ENCODE data around the gene TLR4. TPM values are rescaled to one million over a fixed set of nuclear protein-coding genes. Genes with fewer than 3 reads are reported as not detected.

Gene TLR4
- total RNA-seq, 6 experiments from 2014 or later, result 5.3 to 14.1 (median 10.6) TPM

DNA sequence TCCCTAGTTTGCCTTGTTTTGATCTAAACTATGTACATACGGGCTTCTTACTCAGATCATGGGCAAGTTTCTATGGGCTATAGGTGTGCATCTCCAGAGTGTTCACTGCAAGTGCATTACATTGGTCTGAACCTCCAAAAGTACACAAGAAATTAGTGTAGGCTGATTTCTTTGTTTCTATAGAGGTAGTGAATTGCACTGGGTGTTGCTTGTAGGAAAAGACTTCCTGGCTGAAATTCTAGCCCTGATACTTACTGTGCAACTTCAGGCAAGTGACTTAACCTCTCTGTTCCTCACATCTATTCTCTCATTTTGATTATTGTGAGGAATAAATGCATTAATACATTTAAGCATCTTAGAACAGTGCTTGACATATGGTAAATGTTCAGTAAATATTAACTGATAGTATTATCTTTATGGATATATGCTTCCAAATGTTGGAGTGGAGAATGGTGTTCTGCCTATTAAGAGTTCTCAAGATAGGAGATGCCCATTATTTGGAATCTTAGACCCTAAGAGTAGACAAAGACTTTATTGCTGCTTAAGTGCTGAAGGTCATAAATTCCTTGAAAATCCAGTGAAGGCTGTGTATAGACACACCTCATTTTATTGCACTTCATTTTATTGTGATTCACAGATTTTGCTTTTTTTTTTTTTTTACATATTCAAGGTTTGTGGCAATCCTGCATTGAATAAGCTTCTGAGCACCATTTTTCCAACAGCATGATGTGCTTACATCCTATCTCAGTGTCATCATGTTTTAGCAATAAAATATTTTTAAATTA lies 38.4 kb upstream of the TLR4 start:
- Histone ChIP-seq H3K27ac (no peak overlapping the region), H3K4me1 (peaks cover 0 to 12% (median 5%) of the 10 kb centered on the region in 4 donors), H3K36me3 (no peaks in the 10 kb centered on the region), H3K4me3 (no peak overlapping the region), H3K27me3 (no peaks in the 10 kb centered on the region), H3K9me3 (no peaks in the 10 kb centered on the region)
- intact Hi-C loops (cut with DNase I), result no loop called here
- ATAC-seq (no peak), DNase-seq (no peak)
- TF ChIP-seq POLR2A (IDR thresholded peaks at IDR 0.05), result no peak
- 100% methylated on average over 1 of the region's 1 CpG for WGBS (ENCODE audit: insufficient coverage, low coverage, low lambda C conversion rate, missing lambda C conversion rate)

- no peak overlapping the region for H3K27ac ChIP-seq
- intact Hi-C loops (cut with DNase I), result no loop called here
- 100% methylated on average over 1 of the region's 1 CpG for WGBS (ENCODE audit: insufficient coverage, low coverage, low lambda C conversion rate, missing lambda C conversion rate)
- no peak for TF ChIP-seq CTCF (IDR thresholded peaks at IDR 0.05)
- TF ChIP-seq POLR2A (IDR thresholded peaks at IDR 0.05), result no peak
- no peaks in the 10 kb centered on the region for H3K27me3 ChIP-seq
- ATAC-seq (no peak), DNase-seq (no peak)
- no peak overlapping the region for H3K4me3 ChIP-seq
- H3K9me3 ChIP-seq, result no peaks in the 10 kb centered on the region
- no peaks in the 10 kb centered on the region for H3K4me1 ChIP-seq
- no peaks in the 10 kb centered on the region for H3K36me3 ChIP-seq
Observed at GRCh38 chr9:117671468-117671867, 32.7 kb upstream of the TLR4 start.

- no peak overlapping the region for H3K27ac ChIP-seq
- H3K4me3 ChIP-seq, result no peak overlapping the region
- intact Hi-C loops (cut with DNase I), result no loop called here
- ATAC-seq (no peak), DNase-seq (no peak)
- H3K9me3 ChIP-seq, result no peaks in the 10 kb centered on the region
- WGBS (ENCODE audit: insufficient coverage, low coverage, low lambda C conversion rate, missing lambda C conversion rate), result 83% methylated on average over 1 of the region's 1 CpG
- H3K36me3 ChIP-seq, result no peaks in the 10 kb centered on the region
- H3K27me3 ChIP-seq, result no peaks in the 10 kb centered on the region
- no peaks in the 10 kb centered on the region for H3K4me1 ChIP-seq
- no peak for TF ChIP-seq POLR2A (IDR thresholded peaks at IDR 0.05)
- TF ChIP-seq CTCF (IDR thresholded peaks at IDR 0.05), result no peak
Observed at GRCh38 chr9:117672369-117672768, 31.8 kb upstream of the TLR4 start.

DNA sequence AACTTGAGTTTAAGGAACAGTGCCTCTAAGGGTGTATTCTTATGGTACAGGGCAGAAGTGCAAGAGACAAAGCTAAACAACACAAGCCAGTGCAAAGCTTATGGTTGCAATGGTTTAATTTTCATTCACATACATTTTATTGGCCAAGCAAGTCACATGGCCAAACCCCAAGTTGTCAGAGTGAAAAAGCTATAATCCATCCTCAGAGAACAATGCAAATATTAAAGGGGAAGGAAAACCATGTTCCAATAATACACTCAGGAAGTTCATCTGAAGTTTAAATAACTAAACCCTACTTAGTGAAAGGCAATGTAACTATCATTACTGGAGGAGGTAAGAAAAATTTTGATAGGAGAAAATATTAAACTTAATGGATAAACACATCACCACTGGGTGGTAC lies 26.6 kb upstream of the TLR4 start:
- Histone ChIP-seq H3K9me3 (no peaks in the 10 kb centered on the region), H3K4me1 (no peaks in the 10 kb centered on the region), H3K36me3 (no peaks in the 10 kb centered on the region), H3K27ac (no peak overlapping the region), H3K27me3 (no peaks in the 10 kb centered on the region), H3K4me3 (no peak overlapping the region)
- intact Hi-C loops (cut with DNase I), result no loop called here
- no peak for TF ChIP-seq CTCF (IDR thresholded peaks at IDR 0.05)
- TF ChIP-seq POLR2A (IDR thresholded peaks at IDR 0.05), result no peak
- no peak for DNase-seq
- ATAC-seq, result peak; percentile 20 to 56 (median 41)

GRCh38 chr9:117678871-117679270 lies 25.3 kb upstream of the TLR4 start:
- Histone ChIP-seq H3K27ac (no peak overlapping the region), H3K9me3 (no peaks in the 10 kb centered on the region), H3K27me3 (no peaks in the 10 kb centered on the region), H3K4me3 (no peak overlapping the region), H3K36me3 (no peaks in the 10 kb centered on the region), H3K4me1 (no peaks in the 10 kb centered on the region)
- intact Hi-C loops (cut with DNase I), result no loop called here
- WGBS (ENCODE audit: insufficient coverage, low coverage, low lambda C conversion rate, missing lambda C conversion rate), result 0% methylated on average over 1 of the region's 1 CpG
- TF ChIP-seq CTCF (IDR thresholded peaks at IDR 0.05) (no peak), POLR2A (IDR thresholded peaks at IDR 0.05) (no peak)
- no peak for ATAC-seq
- no peak for DNase-seq
